Naive B cell (primary cell): ENCODE measurements around the gene COPZ2. TPM values are rescaled to one million over a fixed set of nuclear protein-coding genes. Genes with fewer than 3 reads are reported as not detected.
"Not testable (repeated sequence)": the region's sequence is repeated elsewhere in the genome, so short reads cannot be mapped to it uniquely, and the experiment has no call there.

Source experiments
- ATAC-seq, 2 donors: fragments of 150-1000 bp; cut with Tn5 transposase; 2 replicates each; pipeline ENCODE4 v1.10.0; 2021; ENCODE audit warnings: low read depth in 2 of 2, mild to moderate bottlenecking in 2 of 2, moderate library complexity in 2 of 2
- DNase-seq: peaks from one replicate; pipeline ENCODE4 v3.0.0; 2022
- H3K27ac Mint-ChIP-seq, 6 donors: one replicate each; pipeline ENCODE4 v1.8.0; 2020 to 2022; ENCODE audit warnings: mild to moderate bottlenecking in 6 of 6, mixed read lengths in 6 of 6, moderate library complexity in 5 of 6, inconsistent platforms in 2 of 6
- H3K27me3 Mint-ChIP-seq, 3 donors: one replicate each; pipeline ENCODE4 v1.8.0; 2021 to 2022; ENCODE audit warnings: mixed read lengths in 3 of 3, mild to moderate bottlenecking in 1 of 3
- H3K36me3 Mint-ChIP-seq, 2 donors: one replicate each; pipeline ENCODE4 v1.8.0; 2020 to 2022; ENCODE audit warnings: mixed read lengths in 2 of 2, inconsistent platforms in 1 of 2, mild to moderate bottlenecking in 1 of 2
- H3K4me1 Mint-ChIP-seq, 3 donors: one replicate each; pipeline ENCODE4 v1.8.0; 2020 to 2022; ENCODE audit warnings: mixed read lengths in 3 of 3, inconsistent platforms in 1 of 3, mild to moderate bottlenecking in 1 of 3, moderate library complexity in 1 of 3
- H3K4me3 Mint-ChIP-seq, 8 donors: one replicate each; pipeline ENCODE4 v1.8.0; 2020 to 2022; ENCODE audit warnings: mild to moderate bottlenecking in 8 of 8, mixed read lengths in 8 of 8, moderate library complexity in 8 of 8, inconsistent platforms in 2 of 8
- H3K9me3 Mint-ChIP-seq, 7 donors: one replicate each; pipeline ENCODE4 v1.8.0; 2020 to 2022; ENCODE audit warnings: mixed read lengths in 7 of 7, mild to moderate bottlenecking in 5 of 7, inconsistent platforms in 2 of 7, moderate library complexity in 1 of 7
- polyA plus RNA-seq, 6 donors: library from polyadenylated mRNA; unstranded; fragments of 300-500 nt; fragmentation: Illumina TruSeq; gene quantifications; one replicate each; pipeline ENCODE4 v1.2.3, GENCODE V29; 2021; ENCODE audit warnings: low read depth in 6 of 6

The COPZ2 gene
- polyA plus RNA-seq, 6 donors from 2014 or later: 0.81 to 2.5 (median 1.6) TPM; not detected in 1

DNA sequence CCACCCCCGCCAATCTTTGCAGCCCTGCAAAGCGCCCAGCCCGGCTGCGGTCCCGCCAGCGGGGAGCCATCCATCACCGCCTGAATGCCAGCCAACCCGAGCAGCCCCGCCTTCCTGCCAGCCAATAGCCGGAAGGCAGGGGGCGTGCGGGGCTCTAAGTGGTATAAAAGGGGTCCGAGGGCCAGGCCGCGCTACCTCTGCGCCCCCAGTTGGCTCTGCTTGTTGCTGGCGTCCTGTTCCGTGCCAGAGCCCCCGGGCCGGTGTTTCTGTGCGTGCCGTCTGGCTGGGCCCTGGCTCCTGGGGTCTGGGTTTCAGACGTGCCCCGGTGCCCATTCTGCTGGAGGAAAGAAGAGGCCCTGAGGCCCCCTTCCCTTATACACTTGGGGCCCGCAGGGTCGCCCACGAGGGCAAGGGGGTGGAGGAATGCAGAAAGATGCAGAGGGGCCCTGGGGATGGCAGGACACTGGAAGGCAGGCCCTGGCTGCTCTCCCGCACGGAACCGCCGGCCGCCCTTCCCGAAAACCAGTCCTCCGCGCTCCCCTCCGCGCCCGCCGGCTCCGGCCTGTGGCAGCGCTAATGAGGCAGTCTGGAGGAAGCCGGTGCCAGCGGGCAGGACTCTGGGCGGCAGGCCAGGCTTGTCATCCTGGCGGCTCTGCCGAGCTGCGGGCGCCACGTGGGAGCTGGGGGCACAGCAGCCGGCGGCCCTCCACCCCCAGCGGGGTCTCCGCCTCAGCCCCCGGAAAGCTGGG is 14.0 kb downstream of the COPZ2 start:
- Mint-ChIP-seq H3K4me3 (peak overlapping the region; percentile 74 to 90 (median 84)), H3K4me1 (peaks cover 24 to 43% (median 28%) of the 10 kb centered on the region in 3 donors), H3K27ac (peak overlapping the region in 3 of 6 donors; percentile 63 to 81 (median 80)), H3K36me3 (no peaks in the 10 kb centered on the region), H3K27me3 (peaks cover 35 to 45% (median 44%) of the 10 kb centered on the region in 3 donors), H3K9me3 (peaks cover 0 to 2% (median 0%) of the 10 kb centered on the region in 7 donors)
- peak; percentile 13 to 16 for ATAC-seq
- peak; percentile 47 for DNase-seq

DNA sequence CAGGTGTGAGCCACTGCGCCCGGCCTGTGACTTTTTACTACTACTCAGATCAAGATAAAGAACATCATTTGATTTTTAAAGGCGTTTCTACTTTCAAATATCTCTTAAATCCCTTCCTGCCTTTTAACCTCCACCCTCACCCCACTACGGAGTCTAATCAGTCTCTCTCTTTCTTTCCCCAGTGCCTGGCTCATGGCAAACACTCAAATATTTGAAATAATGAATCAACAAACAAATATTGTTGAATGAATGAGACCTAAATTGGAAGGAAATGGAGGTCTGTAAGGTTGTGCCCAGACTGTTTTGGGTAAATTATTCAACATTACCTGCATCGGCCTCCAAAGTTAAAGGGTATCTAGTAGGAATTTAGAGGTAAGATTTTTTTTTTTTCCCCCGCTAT is 14.7 kb downstream of the COPZ2 start:
- Mint-ChIP-seq H3K4me1 (peaks cover 24 to 49% (median 28%) of the 10 kb centered on the region in 3 donors), H3K36me3 (no peaks in the 10 kb centered on the region), H3K9me3 (peaks cover 0 to 2% (median 0%) of the 10 kb centered on the region in 7 donors), H3K4me3 (peak overlapping the region in 7 of 8 donors; percentile 28 to 90 (median 79)), H3K27ac (no peak overlapping the region), H3K27me3 (peaks cover 39 to 40% (median 40%) of the 10 kb centered on the region in 3 donors)
- ATAC-seq (no peak), DNase-seq (no peak)

DNA sequence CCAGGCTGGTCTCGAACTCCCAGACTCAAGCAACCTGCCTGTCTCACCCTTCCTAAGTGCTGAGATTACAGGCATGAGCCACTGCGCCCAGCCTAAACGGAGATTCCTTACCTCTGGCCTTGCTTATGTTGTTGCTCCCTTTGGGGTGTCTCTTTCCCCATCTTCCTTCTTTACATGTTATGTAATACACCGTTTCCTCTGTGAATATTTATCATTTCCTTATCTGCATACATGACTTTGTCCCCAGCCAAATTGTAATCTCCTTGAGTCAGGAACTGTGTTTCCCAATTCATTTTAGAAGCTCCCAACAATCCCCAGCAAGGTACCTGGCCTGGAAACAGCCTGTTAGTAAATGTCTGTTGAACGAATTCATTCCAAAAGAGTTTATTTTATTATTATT is 15.7 kb downstream of the COPZ2 start:
- no peaks in the 10 kb centered on the region for H3K36me3 Mint-ChIP-seq
- H3K4me1 Mint-ChIP-seq: peaks cover 24 to 52% (median 28%) of the 10 kb centered on the region in 3 donors
- H3K9me3 Mint-ChIP-seq: peaks cover 0 to 2% (median 0%) of the 10 kb centered on the region in 7 donors
- H3K27ac Mint-ChIP-seq: no peak overlapping the region
- ATAC-seq: no peak
- peak overlapping the region in 1 of 8 donors; percentile 19 for H3K4me3 Mint-ChIP-seq
- H3K27me3 Mint-ChIP-seq: peaks cover 32 to 40% (median 33%) of the 10 kb centered on the region in 3 donors
- DNase-seq: no peak

DNA sequence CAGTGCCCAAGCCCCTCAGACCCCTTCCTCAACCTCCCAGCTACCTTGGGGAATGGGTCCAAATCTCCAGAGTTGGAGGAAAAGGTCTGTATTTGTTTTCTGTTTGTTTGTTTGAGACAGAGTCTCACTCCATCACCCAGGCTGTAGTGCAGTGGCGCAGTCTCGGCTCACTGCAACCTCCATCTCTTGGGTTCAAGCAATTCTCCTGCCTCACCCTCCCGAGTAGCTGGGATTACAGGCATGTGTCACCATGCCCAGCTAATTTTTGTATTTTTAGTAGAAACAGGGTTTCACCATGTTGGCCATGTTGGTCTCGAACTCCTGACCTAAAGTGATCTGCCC is 19.8 kb downstream of the COPZ2 start:
- H3K4me1 Mint-ChIP-seq: peaks cover 1 to 13% (median 1%) of the 10 kb centered on the region in 3 donors
- not testable (repeated sequence) for H3K36me3 Mint-ChIP-seq, DNase-seq, H3K9me3 Mint-ChIP-seq
- peaks cover 43 to 59% (median 47%) of the 10 kb centered on the region in 3 donors for H3K27me3 Mint-ChIP-seq
- peak overlapping the region in 2 of 6 donors; percentile 38 to 76 for H3K27ac Mint-ChIP-seq
- ATAC-seq: peak in 1 of 2 donors; percentile 13
- peak overlapping the region in 1 of 8 donors; percentile 48 for H3K4me3 Mint-ChIP-seq

DNA sequence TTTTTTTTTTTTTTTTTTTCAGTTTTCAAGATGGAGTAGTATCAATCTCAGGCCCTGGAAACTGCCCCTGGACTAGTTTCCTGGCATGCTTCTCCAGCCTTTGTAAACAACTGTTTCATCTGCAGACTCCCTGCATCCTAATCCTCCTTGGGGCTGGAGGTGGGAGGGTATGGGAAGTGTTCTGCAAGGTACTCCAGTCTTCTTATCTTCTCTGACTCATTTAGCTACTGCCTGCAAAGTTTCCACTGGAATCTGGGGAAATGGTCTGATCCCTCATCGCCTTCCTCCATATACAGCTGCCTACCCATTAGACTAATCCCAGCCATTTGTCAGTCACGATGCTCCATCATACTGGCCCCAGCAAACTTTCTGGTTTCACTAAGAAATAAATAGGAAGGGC is 21.5 kb downstream of the COPZ2 start:
- Mint-ChIP-seq H3K9me3 (no peaks in the 10 kb centered on the region), H3K4me3 (no peak overlapping the region), H3K27ac (peak overlapping the region in 1 of 6 donors; percentile 17), H3K27me3 (peaks cover 41 to 55% (median 44%) of the 10 kb centered on the region in 3 donors), H3K4me1 (peaks cover 10 to 23% (median 13%) of the 10 kb centered on the region in 3 donors), H3K36me3 (no peaks in the 10 kb centered on the region)
- no peak for ATAC-seq
- DNase-seq: no peak

DNA sequence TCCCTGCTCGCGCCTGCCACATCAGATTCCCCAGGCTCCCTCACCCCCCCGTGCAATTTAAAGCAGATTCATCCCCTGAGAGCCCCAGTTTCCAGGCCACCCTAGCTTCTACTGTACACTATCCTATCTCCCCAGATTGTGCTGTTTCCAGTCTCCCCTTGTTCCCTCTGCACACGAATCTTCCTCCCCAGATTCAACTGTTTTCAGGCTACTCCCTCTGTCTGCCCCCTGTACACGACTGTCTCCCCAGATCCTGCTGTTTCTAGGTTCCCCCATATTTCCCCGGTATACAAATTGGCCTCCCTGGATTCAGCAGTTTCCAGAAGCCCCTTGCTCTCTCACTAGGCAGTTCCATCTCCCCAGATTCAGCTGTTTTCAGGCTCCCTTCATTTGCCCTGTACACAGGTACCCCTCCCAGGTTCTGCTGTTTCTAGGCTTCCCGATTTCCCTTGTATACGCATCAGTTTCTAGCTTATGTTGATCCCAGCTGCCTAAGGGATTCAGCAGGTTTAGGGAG is 22.9 kb downstream of the COPZ2 start:
- Mint-ChIP-seq H3K27me3 (peaks cover 39 to 61% (median 44%) of the 10 kb centered on the region in 3 donors), H3K9me3 (no peaks in the 10 kb centered on the region), H3K36me3 (no peaks in the 10 kb centered on the region), H3K4me1 (peaks cover 11 to 24% (median 14%) of the 10 kb centered on the region in 3 donors), H3K4me3 (peak overlapping the region in 1 of 8 donors; percentile 47), H3K27ac (peak overlapping the region in 1 of 6 donors; percentile 26)
- ATAC-seq: no peak
- DNase-seq: no peak

DNA sequence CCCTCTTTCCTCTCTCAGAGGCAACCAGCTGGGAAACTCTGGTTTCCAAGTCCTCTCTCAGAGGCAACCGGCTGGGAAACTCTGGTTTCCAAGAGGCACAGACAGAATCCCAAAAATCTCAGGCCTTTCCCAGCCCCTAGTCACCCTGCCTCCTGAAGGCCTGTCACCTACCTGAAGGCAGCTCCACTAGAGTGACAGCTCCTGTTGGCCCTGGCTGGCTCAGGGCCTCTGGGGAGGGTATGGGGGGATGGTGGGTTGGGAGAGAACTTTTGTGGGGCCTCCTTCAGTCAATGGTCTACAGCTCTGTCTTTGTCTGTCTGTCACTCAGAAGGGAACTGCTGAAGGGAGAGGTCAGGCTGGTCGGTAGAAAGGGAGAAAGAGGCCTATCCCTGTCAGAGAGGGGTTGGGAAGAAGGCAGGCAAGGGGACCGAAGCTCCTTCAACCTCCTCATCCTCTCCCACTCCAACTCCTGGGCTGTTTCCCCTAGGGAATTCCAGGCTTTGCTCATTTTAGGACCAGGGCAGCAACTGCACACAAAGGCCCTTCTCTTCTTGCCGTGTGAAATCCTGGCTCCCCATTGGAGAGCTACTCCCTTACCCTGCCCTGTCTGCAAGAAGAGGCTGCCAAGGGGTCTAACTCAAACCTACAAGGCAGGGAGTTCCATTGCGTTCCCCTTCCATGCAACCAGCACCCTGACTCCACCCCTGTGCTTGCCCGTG is 23.6 kb downstream of the COPZ2 start:
- peaks cover 11 to 24% (median 14%) of the 10 kb centered on the region in 3 donors for H3K4me1 Mint-ChIP-seq
- no peak for DNase-seq
- H3K4me3 Mint-ChIP-seq: peak overlapping the region in 1 of 8 donors; percentile 62
- ATAC-seq: no peak
- peaks cover 40 to 61% (median 45%) of the 10 kb centered on the region in 3 donors for H3K27me3 Mint-ChIP-seq
- H3K9me3 Mint-ChIP-seq: no peaks in the 10 kb centered on the region
- no peaks in the 10 kb centered on the region for H3K36me3 Mint-ChIP-seq
- H3K27ac Mint-ChIP-seq: no peak overlapping the region

DNA sequence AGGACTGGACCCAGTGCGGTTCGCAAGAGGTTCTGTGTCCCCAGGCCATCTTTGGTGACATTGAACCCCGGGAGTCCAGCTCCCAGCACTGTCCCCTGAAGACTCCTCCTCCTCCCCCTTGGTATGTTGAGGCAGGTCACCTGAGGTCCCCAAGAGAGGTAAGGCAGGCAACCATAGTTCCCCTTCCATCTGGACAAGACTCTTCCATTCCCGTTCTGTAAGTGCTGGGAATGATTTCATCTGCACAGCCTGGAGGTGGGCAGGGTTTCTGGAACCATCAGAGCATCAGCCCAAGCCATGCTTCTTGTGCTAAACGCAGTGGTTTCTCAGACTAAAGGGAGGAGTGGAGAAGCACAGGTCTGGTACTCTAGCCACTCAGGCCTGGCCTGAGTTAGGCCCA is 24.9 kb downstream of the COPZ2 start:
- Mint-ChIP-seq H3K4me1 (peaks cover 11 to 16% (median 14%) of the 10 kb centered on the region in 3 donors), H3K27me3 (peaks cover 45 to 56% (median 47%) of the 10 kb centered on the region in 3 donors), H3K9me3 (no peaks in the 10 kb centered on the region), H3K27ac (no peak overlapping the region), H3K36me3 (no peaks in the 10 kb centered on the region), H3K4me3 (peak overlapping the region in 7 of 8 donors; percentile 63 to 94 (median 81))
- ATAC-seq: no peak
- DNase-seq: no peak

DNA sequence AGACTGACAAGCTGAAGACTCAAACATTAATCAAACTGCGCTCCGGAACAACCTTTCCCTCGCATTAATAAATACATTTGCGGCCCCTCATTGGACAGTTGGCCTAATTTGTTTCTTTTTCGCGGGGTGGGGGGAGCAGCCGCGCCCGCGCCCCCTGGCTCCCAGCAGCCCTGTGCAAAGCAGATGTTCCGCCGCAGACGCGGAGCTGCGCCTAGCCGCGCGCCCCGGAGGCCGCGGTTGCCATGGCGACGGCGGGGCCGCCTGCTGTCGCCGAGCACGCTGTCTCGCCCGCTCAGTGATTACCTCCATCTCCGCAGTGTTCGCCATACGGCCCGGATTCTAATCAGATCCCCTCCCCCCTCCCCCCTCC is 25.5 kb downstream of the COPZ2 start:
- peaks cover 49 to 60% (median 49%) of the 10 kb centered on the region in 3 donors for H3K27me3 Mint-ChIP-seq

DNA sequence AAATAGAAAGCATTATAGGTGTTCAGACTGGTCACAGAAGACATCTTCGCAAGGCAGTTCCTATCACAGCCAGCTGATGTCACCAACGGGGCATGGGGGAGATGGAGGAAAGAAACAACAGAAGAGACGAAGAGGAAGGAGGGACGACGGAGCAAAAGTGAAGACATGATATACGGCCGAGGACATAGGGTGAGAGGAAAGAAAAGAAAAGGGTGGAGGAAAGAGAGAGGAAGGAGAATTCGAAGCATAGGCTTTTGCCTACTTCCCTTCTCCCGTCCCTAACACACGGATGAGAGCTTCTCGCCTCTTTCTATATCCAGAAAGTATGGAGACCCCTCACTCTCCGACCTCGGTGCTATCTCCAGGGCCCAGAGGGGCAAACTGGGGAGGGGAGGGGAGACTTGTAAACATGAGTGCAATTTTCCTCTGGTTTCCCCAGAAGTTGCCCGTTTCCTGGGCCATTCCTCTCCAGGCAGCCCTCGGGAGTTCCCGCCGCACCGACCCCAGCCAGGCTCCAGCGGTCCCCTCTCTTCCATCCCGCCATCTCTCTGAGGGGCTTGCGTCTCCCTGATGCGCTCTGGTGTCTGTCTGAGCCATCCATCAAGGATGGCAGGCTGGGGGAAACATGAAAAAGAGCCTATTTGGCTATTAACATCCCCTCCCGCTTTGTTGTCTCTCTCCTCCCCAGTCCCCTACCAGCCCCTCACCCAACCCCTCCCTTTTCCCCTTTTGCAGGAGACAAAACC is 26.0 kb downstream of the COPZ2 start:
- Mint-ChIP-seq H3K27me3 (peaks cover 52 to 65% (median 53%) of the 10 kb centered on the region in 3 donors), H3K4me3 (peak overlapping the region; percentile 63 to 94 (median 83)), H3K4me1 (peaks cover 11 to 14% (median 12%) of the 10 kb centered on the region in 3 donors), H3K27ac (peak overlapping the region in 4 of 6 donors; percentile 0 to 57 (median 23)), H3K36me3 (no peaks in the 10 kb centered on the region), H3K9me3 (no peaks in the 10 kb centered on the region)
- ATAC-seq (peak; percentile 60 to 65), DNase-seq (peak; percentile 19)

More for the DNA sequence above, 25.5 kb downstream of the COPZ2 start:
- peak; percentile 93 to 95 for ATAC-seq
- peak overlapping the region; percentile 63 to 94 (median 83) for H3K4me3 Mint-ChIP-seq
- peak; percentile 69 for DNase-seq
- no peaks in the 10 kb centered on the region for H3K9me3 Mint-ChIP-seq
- no peaks in the 10 kb centered on the region for H3K36me3 Mint-ChIP-seq
- H3K27ac Mint-ChIP-seq: no peak overlapping the region
- H3K4me1 Mint-ChIP-seq: peaks cover 11 to 14% (median 12%) of the 10 kb centered on the region in 3 donors

DNA sequence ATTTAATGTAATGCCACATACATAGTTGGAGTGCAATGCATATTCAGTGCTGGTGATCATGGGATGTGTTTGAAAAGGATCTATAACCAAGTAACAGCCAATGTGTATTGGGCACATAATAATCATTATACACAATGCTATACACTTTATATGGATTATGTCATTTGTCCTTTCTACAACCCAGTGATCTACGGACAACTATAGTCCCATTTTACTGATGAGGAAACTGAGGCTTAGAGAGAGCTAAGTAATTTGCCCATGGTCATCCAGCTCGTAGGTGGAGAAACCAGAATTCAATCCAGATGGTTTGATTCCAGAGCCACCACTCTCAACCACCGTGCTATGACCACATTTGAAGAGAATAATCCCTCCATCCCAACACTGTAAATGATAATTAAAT is 27.4 kb downstream of the COPZ2 start:
- Mint-ChIP-seq H3K27me3 (peaks cover 48 to 64% (median 51%) of the 10 kb centered on the region in 3 donors), H3K27ac (no peak overlapping the region), H3K36me3 (no peaks in the 10 kb centered on the region), H3K4me1 (peaks cover 11 to 14% (median 12%) of the 10 kb centered on the region in 3 donors), H3K9me3 (no peaks in the 10 kb centered on the region), H3K4me3 (no peak overlapping the region)
- no peak for ATAC-seq
- no peak for DNase-seq

DNA sequence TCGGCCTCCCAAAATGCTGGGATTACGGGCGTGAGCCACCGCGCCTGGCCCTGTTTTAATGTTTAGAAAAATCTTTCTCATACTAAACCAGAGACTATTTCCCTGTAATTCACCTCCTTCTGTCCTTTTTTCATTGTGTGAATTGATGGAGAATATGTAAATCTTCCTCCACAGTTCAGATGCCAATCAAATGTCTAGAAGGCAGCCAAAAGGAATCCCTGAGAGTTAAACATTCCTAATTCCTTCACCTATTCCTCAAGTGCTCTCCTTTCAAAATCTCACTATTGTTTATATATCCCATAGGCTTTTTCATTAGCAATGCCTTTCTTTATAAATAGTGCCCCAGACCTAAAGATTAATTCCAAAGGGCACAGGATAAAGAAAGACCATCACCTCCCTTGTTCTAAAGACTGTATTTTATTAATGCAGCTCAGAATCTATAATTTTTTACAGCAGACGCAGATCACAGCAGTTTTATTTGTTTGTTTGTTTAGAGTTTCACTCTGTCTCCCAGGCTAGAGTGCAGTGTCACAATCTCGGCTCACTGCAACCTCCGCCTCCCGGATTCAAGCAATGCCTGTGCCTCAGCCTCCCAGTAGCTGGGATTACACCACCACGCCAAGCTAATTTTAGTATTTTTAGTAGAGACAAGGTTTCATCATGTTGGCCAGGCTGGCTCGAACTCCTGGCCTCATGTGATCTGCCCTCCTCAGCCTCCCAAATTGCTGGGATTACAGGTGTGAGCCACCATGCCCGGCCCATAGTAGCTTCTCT is 30.5 kb downstream of the COPZ2 start:
- Mint-ChIP-seq H3K4me1 (peaks cover 10 to 17% (median 17%) of the 10 kb centered on the region in 3 donors), H3K27me3 (peaks cover 43 to 53% (median 51%) of the 10 kb centered on the region in 3 donors), H3K36me3 (no peaks in the 10 kb centered on the region), H3K9me3 (no peaks in the 10 kb centered on the region), H3K4me3 (no peak overlapping the region), H3K27ac (peak overlapping the region in 1 of 6 donors; percentile 51)
- no peak for ATAC-seq
- DNase-seq: no peak
